ENCODE results near the gene TRIM44. TPM values are rescaled to one million over a fixed set of nuclear protein-coding genes. Genes with fewer than 3 reads are reported as not detected.
A peak's percentile ranks its signal among the peaks of the same experiment; 100 is the strongest.

TRIM44 gene
- total and polyA plus RNA-seq, 5 donors, result 8.7 to 54.2 (median 41.2) TPM

DNA sequence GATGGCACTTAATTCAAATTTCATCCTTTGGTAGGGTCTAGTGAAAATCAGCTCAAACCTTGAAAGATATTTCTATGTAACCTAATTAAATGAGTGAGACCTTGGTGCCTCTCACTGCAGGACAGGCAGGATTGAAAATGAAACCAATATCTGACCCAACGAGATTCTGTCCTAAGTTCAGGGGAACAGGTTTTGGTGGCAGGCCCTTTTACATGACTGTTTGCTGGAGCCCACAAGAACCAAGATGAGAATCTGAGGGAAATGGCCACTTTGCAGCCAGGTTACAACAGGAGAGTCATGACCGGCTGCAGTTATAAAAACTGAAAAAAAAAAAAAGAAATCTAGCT lies 130.2 kb downstream of the TRIM44 start:
- no peak for ATAC-seq
- WGBS, result 92% methylated on average over 2 of the region's 2 CpGs
- intact Hi-C loops (cut with DNase I), result no loop called here

DNA sequence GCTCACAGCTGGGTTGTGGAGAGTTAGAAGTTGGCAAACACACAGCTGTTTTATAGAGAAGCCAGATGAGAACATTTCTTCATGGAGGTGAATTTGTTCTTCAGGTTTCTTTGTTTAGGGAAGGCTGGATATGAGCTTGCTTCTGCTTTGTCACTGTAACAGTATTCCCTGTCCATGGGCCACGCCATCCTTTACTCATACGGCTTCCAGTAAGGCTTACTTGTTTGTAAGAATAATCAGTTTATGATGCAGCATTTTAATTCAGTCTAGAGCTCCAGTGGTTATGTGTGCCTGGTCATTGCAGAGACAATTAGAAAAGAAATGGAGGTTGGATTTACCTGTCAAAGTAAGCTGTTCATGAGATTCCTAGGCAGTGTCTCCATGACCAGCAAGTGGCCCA lies 131.8 kb downstream of the TRIM44 start:
- WGBS, result 96% methylated on average over 2 of the region's 2 CpGs
- Histone ChIP-seq H3K9me3 (ENCODE audit: control insufficient read depth, low read length) (no peaks in the 10 kb centered on the region), H3K4me3 (ENCODE audit: low read length) (no peak overlapping the region), H3K27me3 (ENCODE audit: control insufficient read depth, insufficient read depth) (no peaks in the 10 kb centered on the region), H3K27ac (ENCODE audit: low read length) (no peak overlapping the region), H3K4me1 (ENCODE audit: control insufficient read depth, insufficient read depth, low read length) (peaks cover 2% of the 10 kb centered on the region)
- DNase-seq (no peak), ATAC-seq (no peak)
- intact Hi-C loops (cut with DNase I), result no loop called here

More for the DNA sequence above, 130.2 kb downstream of the TRIM44 start:
- H3K27ac ChIP-seq (ENCODE audit: low read length), result no peak overlapping the region
- no peaks in the 10 kb centered on the region for H3K9me3 ChIP-seq (ENCODE audit: control insufficient read depth, low read length)
- H3K4me1 ChIP-seq (ENCODE audit: control insufficient read depth, insufficient read depth, low read length), result peaks cover 3% of the 10 kb centered on the region
- H3K27me3 ChIP-seq (ENCODE audit: control insufficient read depth, insufficient read depth), result no peaks in the 10 kb centered on the region
- no peak for DNase-seq
- no peak overlapping the region for H3K4me3 ChIP-seq (ENCODE audit: low read length)

DNA sequence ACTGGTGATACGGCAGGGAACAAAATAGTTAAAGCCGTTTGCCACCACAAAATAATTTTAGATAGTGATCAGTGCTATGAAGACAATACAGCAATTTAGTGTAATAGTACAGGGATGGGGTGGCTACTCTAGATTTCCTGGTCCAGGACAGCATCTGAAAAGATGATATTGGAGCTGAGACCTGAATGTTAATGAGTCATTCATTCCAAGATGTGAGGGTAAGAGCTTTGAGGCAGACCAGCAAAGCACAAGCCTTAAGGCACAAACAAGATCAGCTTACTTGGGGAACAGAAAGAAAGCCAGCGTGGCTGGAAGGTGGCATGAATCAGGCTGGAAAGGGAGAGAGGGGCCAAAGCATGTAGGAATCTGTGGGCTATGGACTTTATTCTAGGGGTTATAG lies 132.3 kb downstream of the TRIM44 start:
- DNase-seq, result no peak

DNA sequence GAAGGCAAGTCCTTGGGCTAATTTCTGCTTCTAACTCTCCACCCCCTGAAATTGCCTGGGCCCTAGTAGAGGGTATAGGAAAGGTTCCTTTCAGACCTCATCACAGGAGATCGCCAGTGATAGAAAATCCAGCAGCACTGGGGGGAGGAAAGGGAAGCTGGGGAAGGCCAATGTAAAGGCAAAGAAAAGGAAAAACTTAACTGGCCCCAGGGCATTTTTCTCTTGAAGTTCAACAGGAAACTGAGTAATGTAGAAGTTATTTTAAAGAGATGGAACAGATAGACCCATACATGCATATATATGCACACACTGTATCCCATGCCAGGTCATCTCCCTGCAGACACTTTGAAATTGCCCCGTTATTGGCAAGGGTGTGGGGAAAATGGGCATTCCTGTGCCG lies 134.0 kb downstream of the TRIM44 start:
- Histone ChIP-seq H3K4me3 (ENCODE audit: low read length) (no peak overlapping the region), H3K27ac (ENCODE audit: low read length) (no peak overlapping the region), H3K9me3 (ENCODE audit: control insufficient read depth, low read length) (no peaks in the 10 kb centered on the region), H3K27me3 (ENCODE audit: control insufficient read depth, insufficient read depth) (no peaks in the 10 kb centered on the region), H3K4me1 (ENCODE audit: control insufficient read depth, insufficient read depth, low read length) (peaks cover 2% of the 10 kb centered on the region)
- DNase-seq (no peak), ATAC-seq (no peak)
- 74% methylated on average over 3 of the region's 3 CpGs for WGBS
- intact Hi-C loops (cut with DNase I), result no loop called here

More for the DNA sequence above, 132.3 kb downstream of the TRIM44 start:
- ATAC-seq, result no peak
- WGBS, result 96% methylated on average over 3 of the region's 3 CpGs
- H3K27me3 ChIP-seq (ENCODE audit: control insufficient read depth, insufficient read depth), result no peaks in the 10 kb centered on the region
- intact Hi-C loops (cut with DNase I), result no loop called here
- peaks cover 2% of the 10 kb centered on the region for H3K4me1 ChIP-seq (ENCODE audit: control insufficient read depth, insufficient read depth, low read length)
- H3K27ac ChIP-seq (ENCODE audit: low read length), result no peak overlapping the region
- H3K9me3 ChIP-seq (ENCODE audit: control insufficient read depth, low read length), result no peaks in the 10 kb centered on the region
- no peak overlapping the region for H3K4me3 ChIP-seq (ENCODE audit: low read length)

DNA sequence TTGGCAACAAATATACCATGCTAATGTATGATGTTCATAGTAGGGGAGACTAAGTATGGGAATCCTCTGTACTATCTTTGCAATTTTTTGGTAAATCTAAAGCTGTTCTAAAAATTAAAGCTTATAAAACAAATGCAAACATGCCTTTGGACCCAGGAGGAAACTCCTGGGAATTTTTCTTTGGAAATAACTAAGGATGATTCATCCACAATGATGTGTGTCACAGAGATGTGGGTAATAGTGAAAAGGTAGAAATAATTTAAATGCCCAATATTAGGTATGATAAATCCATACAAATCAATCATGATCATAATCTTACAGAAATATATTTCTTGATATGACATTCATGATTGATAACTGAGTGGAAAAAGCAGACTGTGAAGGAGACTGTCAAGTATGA lies 135.8 kb downstream of the TRIM44 start:
- H3K4me1 ChIP-seq (ENCODE audit: control insufficient read depth, insufficient read depth, low read length), result peaks cover 3% of the 10 kb centered on the region
- H3K4me3 ChIP-seq (ENCODE audit: low read length), result no peak overlapping the region
- ATAC-seq (no peak), DNase-seq (no peak)
- intact Hi-C loops (cut with DNase I), result no loop called here
- no peaks in the 10 kb centered on the region for H3K27me3 ChIP-seq (ENCODE audit: control insufficient read depth, insufficient read depth)
- no peak overlapping the region for H3K27ac ChIP-seq (ENCODE audit: low read length)
- no peaks in the 10 kb centered on the region for H3K9me3 ChIP-seq (ENCODE audit: control insufficient read depth, low read length)

DNA sequence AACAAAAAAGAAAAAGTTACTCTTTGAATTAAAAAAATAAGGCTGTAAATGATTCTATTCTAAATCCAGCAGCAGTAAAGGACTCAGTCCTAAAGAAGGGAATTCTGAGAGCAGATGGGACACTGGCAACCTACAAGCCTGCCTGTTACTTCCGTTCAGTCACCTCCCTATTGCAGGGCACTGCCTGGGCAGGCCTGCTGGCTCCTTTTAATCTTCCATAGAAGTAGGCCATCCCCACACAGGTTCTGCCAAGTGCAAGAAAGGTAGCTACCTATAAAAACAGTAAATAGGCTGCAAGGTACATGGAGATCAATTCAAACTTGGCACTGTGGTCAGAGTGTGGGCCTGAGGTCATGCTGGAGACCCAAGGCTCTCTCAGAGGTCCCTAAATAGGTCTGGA lies 136.4 kb downstream of the TRIM44 start:
- H3K27me3 ChIP-seq (ENCODE audit: control insufficient read depth, insufficient read depth), result no peaks in the 10 kb centered on the region
- H3K4me1 ChIP-seq (ENCODE audit: control insufficient read depth, insufficient read depth, low read length), result peaks cover 3% of the 10 kb centered on the region
- no peak for ATAC-seq
- H3K27ac ChIP-seq (ENCODE audit: low read length), result no peak overlapping the region
- WGBS, result 91% methylated on average over 1 of the region's 1 CpG
- no peaks in the 10 kb centered on the region for H3K9me3 ChIP-seq (ENCODE audit: control insufficient read depth, low read length)
- no peak for DNase-seq
- no peak overlapping the region for H3K4me3 ChIP-seq (ENCODE audit: low read length)
- intact Hi-C loops (cut with DNase I), result no loop called here

DNA sequence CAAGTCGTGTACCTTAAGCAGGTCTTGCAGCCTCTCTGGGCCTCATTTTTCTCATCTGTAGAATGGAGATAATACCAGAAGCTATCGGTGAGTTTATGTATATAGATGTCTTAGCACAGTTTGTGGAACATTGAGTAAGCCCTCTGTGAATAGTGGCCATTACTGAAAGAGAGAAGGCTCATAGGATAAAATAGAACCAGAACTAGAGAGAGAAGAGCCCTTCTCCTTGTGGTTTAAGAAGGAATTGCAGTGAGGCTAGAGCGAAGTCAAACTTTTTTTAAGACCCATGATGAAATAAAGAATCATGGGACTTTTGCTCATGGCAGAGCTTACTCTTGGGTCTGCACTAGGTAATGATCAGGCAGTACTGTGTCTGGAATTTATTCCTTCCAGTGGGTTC lies 137.1 kb downstream of the TRIM44 start:
- Histone ChIP-seq H3K27ac (ENCODE audit: low read length) (no peak overlapping the region), H3K27me3 (ENCODE audit: control insufficient read depth, insufficient read depth) (no peaks in the 10 kb centered on the region), H3K4me1 (ENCODE audit: control insufficient read depth, insufficient read depth, low read length) (peaks cover 6% of the 10 kb centered on the region), H3K9me3 (ENCODE audit: control insufficient read depth, low read length) (no peaks in the 10 kb centered on the region), H3K4me3 (ENCODE audit: low read length) (no peak overlapping the region)
- no peak for ATAC-seq
- intact Hi-C loops (cut with DNase I), result no loop called here
- DNase-seq, result no peak
- WGBS, result 98% methylated on average over 3 of the region's 3 CpGs

DNA sequence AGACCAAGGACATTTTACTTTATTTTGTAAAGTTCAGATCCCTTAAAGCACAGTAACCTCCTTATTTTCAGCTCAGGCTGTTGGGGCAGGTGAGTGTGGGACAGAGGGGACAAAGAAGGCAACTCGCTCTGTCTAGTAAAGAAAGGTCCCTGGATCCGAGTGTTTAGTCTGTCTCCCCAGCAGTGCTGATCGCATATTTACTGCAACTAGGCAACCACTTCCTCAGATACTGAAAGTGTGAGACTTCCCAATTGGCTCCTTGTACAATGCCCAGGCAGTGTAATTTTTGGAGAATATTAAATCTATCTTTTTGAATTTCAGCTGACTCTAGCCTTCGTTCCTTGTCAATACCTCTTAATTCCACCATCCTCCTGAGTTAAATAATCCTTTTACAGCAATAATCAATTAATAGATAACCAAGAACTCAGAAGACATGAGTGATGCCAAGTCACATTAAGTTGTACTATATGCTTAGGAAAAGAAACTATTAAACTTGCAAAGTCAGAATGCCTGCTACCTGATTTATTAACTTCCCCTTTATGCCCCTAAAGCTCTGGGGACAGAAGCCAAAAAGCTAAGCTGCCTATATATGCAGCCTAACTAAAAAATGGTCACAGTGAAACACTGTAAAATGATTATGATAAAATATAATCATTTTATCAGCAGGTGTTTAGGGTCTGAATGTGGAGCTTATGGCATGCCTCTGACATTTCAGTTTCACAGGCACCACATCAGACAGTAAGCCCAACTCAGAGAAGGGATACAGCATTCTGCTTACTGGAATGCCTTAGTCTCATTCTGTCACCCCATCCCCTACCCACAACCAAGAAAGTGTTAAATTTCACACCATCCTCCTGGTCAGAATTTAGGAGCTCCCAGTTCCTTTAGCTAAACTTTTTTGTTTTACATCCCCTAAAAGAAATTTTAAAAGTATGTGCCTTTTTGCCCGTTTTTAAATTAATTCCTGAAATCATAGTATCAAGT lies 138.7 kb downstream of the TRIM44 start:
- Histone ChIP-seq H3K4me3 (ENCODE audit: low read length) (no peak overlapping the region), H3K27me3 (ENCODE audit: control insufficient read depth, insufficient read depth) (no peaks in the 10 kb centered on the region), H3K27ac (ENCODE audit: low read length) (no peak overlapping the region), H3K9me3 (ENCODE audit: control insufficient read depth, low read length) (no peaks in the 10 kb centered on the region), H3K4me1 (ENCODE audit: control insufficient read depth, insufficient read depth, low read length) (peaks cover 9% of the 10 kb centered on the region)
- peak; percentile 82 to 85 for ATAC-seq
- 38% methylated on average over 5 of the region's 5 CpGs for WGBS
- DNase-seq, result no peak
- intact Hi-C loops (cut with DNase I), result no loop called here

DNA sequence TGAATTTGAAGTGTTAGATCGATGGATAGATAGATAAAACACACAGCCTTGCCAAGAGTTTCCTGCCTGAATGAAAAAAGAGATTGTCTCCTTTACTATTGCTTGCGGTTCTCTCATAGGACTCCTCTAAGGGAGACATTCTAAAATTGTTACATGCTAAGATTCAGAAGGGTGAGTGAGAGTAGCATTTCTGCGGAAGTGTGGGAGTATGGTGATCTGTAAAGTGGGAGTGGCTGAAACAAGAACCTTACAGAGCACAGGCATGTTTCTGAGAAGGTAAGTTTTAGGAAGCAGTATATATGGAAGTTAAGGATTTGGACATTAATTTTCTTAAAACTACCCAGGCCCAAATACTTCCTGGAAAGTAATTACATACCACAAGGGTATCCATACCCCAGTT lies 139.6 kb downstream of the TRIM44 start:
- WGBS, result 91% methylated on average over 3 of the region's 3 CpGs
- DNase-seq (no peak), ATAC-seq (no peak)
- Histone ChIP-seq H3K9me3 (ENCODE audit: control insufficient read depth, low read length) (no peaks in the 10 kb centered on the region), H3K4me3 (ENCODE audit: low read length) (no peak overlapping the region), H3K4me1 (ENCODE audit: control insufficient read depth, insufficient read depth, low read length) (peaks cover 7% of the 10 kb centered on the region), H3K27me3 (ENCODE audit: control insufficient read depth, insufficient read depth) (no peaks in the 10 kb centered on the region), H3K27ac (ENCODE audit: low read length) (no peak overlapping the region)
- intact Hi-C loops (cut with DNase I), result no loop called here

DNA sequence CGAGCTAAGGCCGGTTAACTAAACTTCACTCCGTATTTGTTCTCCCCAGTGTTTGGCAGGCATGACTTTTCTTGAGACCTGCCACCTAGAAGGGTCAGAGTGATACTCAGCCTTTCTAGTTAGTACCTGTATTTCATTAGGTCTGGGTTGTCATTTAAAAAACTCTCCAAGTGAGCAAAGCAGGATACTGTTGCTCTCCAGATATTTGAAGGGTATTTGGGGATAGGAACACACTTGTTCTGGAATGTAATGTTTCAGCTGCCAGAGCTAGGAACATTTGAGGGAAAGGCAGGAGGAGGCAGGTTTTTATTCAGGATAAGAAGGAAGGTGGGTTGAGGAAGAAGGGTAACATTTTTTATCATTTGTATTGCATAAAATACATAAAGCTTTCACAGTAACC lies 140.1 kb downstream of the TRIM44 start:
- 96% methylated on average over 3 of the region's 3 CpGs for WGBS

DNA sequence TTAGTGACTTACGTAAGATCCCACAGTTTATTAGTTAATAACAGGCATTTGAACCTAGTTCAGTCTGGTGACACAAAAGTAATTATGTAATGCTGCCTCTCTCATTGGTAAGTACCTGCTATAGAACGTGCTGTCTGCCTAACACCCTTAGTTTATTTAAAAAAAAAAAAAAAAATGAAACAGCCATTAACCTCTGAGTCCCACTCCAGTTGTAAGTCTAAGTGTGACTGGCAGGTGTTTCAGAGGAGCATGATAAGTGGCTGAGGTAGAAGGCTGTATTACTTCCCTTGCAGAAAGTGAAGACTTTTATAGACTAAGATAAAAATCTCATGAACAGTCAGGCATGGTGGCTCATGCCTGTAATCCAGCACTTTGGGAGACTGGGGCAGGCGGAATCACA lies 140.5 kb downstream of the TRIM44 start:
- 65% methylated on average over 3 of the region's 3 CpGs for WGBS

More for the DNA sequence above, 140.1 kb downstream of the TRIM44 start:
- no peaks in the 10 kb centered on the region for H3K27me3 ChIP-seq (ENCODE audit: control insufficient read depth, insufficient read depth)
- H3K4me1 ChIP-seq (ENCODE audit: control insufficient read depth, insufficient read depth, low read length), result peaks cover 7% of the 10 kb centered on the region
- intact Hi-C loops (cut with DNase I), result no loop called here
- no peak overlapping the region for H3K4me3 ChIP-seq (ENCODE audit: low read length)
- H3K9me3 ChIP-seq (ENCODE audit: control insufficient read depth, low read length), result no peaks in the 10 kb centered on the region
- no peak for ATAC-seq
- DNase-seq, result no peak
- no peak overlapping the region for H3K27ac ChIP-seq (ENCODE audit: low read length)

More for the DNA sequence above, 140.5 kb downstream of the TRIM44 start:
- ATAC-seq (no peak), DNase-seq (no peak)
- no peak overlapping the region for H3K27ac ChIP-seq (ENCODE audit: low read length)
- H3K4me1 ChIP-seq (ENCODE audit: control insufficient read depth, insufficient read depth, low read length), result peaks cover 7% of the 10 kb centered on the region
- no peak overlapping the region for H3K4me3 ChIP-seq (ENCODE audit: low read length)
- H3K27me3 ChIP-seq (ENCODE audit: control insufficient read depth, insufficient read depth), result no peaks in the 10 kb centered on the region
- no peaks in the 10 kb centered on the region for H3K9me3 ChIP-seq (ENCODE audit: control insufficient read depth, low read length)
- intact Hi-C loops (cut with DNase I), result no loop called here

Measured in right cardiac atrium (tissue), 5 donors.